ENCODE results near the gene TBC1D1.

TBC1D1 gene

GRCh38 chr4:37960679-37961450, 70.0 kb downstream of the TBC1D1 start:
- TF ChIP-seq ZFP30 (CRISPR knock-in tag; IDR thresholded peaks at IDR 0.05) (no peak), GLIS3 (CRISPR knock-in tag; IDR thresholded peaks at IDR 0.05) (no peak), ESRRG (CRISPR knock-in tag; IDR thresholded peaks at IDR 0.05) (no peak)
- no peak for ATAC-seq

DNA sequence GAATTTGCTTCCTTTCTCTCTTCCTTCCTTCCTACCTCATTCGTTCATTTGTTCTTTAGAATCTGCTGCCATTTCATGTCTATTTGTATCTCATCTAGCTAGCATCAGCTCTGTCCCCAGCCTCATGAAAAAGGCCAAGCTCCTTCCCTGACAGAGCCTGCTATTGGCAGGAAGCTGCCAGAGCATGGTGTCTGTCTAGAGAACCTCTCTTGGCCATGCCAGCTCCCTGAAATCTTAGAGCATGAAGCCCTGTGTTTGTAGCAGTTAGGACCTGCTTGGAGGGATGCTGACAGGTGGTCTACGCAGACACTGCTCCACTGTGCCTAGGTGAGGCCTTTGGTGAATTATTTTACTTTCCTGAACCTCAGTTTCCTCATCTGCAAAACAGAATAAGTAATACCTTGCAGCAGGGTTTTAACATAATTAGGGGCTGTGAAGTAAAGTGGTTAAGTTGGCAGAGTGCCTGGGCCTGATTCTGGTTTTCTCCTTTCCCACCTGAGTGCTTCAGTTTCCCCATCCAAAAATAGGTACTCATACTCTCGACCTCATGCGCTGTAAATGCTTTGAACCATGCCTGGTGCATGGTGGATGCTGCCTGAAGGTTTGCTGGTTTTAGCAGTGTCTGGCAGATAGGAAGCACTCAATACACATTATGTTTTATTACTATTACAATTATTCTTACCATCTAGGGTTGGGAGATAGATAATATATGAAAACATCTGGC, 74.0 kb downstream of the TBC1D1 start:
- ATAC-seq = no peak
- TF ChIP-seq SNAI2 (CRISPR knock-in tag; IDR thresholded peaks at IDR 0.05) (no peak), PPARA (CRISPR knock-in tag; IDR thresholded peaks at IDR 0.05; ENCODE audit: borderline replicate concordance) (no peak), ZNF8 (CRISPR knock-in tag; IDR thresholded peaks at IDR 0.05) (no peak), ESRRG (CRISPR knock-in tag; IDR thresholded peaks at IDR 0.05) (no peak), BACH2 (CRISPR knock-in tag; IDR thresholded peaks at IDR 0.05; ENCODE audit: borderline replicate concordance) (no peak), OSR1 (CRISPR knock-in tag; IDR thresholded peaks at IDR 0.05) (no peak), ZFP3 (CRISPR knock-in tag; IDR thresholded peaks at IDR 0.05) (no peak), CREB5 (CRISPR knock-in tag; IDR thresholded peaks at IDR 0.05; ENCODE audit: low read depth) (no peak), ZC3H10 (CRISPR knock-in tag; IDR thresholded peaks at IDR 0.05) (no peak), TCF4 (CRISPR knock-in tag; IDR thresholded peaks at IDR 0.05; ENCODE audit: borderline replicate concordance) (no peak), RARB (CRISPR knock-in tag; IDR thresholded peaks at IDR 0.05) (no peak), ZFP30 (CRISPR knock-in tag; IDR thresholded peaks at IDR 0.05) (no peak), ZNF70 (CRISPR knock-in tag; IDR thresholded peaks at IDR 0.05) (no peak), ISL1 (CRISPR knock-in tag; IDR thresholded peaks at IDR 0.05) (no peak), TSHZ2 (CRISPR knock-in tag; IDR thresholded peaks at IDR 0.05) (no peak)
- TF ChIP-seq, protein P1, sequence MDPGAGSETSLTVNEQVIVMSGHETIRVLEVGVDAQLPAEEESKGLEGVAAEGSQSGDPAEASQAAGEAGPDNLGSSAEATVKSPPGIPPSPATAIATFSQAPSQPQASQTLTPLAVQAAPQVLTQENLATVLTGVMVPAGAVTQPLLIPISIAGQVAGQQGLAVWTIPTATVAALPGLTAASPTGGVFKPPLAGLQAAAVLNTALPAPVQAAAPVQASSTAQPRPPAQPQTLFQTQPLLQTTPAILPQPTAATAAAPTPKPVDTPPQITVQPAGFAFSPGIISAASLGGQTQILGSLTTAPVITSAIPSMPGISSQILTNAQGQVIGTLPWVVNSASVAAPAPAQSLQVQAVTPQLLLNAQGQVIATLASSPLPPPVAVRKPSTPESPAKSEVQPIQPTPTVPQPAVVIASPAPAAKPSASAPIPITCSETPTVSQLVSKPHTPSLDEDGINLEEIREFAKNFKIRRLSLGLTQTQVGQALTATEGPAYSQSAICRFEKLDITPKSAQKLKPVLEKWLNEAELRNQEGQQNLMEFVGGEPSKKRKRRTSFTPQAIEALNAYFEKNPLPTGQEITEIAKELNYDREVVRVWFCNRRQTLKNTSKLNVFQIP (CRISPR knock-in tag; IDR thresholded peaks at IDR 0.05; ENCODE audit: borderline replicate concordance, low read depth) = no peak

GRCh38 chr4:37966044-37966443, 75.2 kb downstream of the TBC1D1 start:
- TF ChIP-seq ZNF8 (CRISPR knock-in tag; IDR thresholded peaks at IDR 0.05) = no peak
- ATAC-seq = no peak

DNA sequence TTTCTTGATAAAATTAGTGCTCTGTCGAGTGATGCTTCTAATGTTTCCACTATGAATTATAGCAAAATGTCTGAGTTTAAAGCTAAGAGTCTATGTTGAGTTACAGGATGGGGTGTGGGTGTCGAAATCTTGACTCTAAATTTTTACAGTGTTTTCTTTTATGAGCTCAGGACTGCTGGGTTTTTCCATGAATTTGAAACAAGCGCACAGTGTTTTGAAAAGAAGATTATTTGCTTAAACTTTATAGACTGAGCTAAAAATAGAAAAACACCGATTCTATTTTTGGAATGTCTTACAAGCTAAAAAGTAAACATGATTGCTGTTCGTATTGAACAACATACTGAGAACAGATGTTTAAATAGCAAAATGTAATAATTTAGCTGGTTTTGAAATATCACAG, 76.9 kb downstream of the TBC1D1 start:
- ATAC-seq = no peak
- TF ChIP-seq TSHZ2 (CRISPR knock-in tag; IDR thresholded peaks at IDR 0.05) (no peak), ZNF70 (CRISPR knock-in tag; IDR thresholded peaks at IDR 0.05) (no peak), ESRRG (CRISPR knock-in tag; IDR thresholded peaks at IDR 0.05) (no peak), ZNF565 (CRISPR knock-in tag; conservative IDR thresholded peaks at IDR 0.05; ENCODE audit: low read depth) (no peak), BACH2 (CRISPR knock-in tag; IDR thresholded peaks at IDR 0.05; ENCODE audit: borderline replicate concordance) (no peak), CSDC2 (CRISPR knock-in tag; IDR thresholded peaks at IDR 0.05) (no peak), ZC3H10 (CRISPR knock-in tag; IDR thresholded peaks at IDR 0.05) (no peak), GLIS3 (CRISPR knock-in tag; IDR thresholded peaks at IDR 0.05) (no peak), ZFP30 (CRISPR knock-in tag; IDR thresholded peaks at IDR 0.05) (no peak), ZFP3 (CRISPR knock-in tag; IDR thresholded peaks at IDR 0.05) (no peak), OSR1 (CRISPR knock-in tag; IDR thresholded peaks at IDR 0.05) (no peak), CSRNP3 (CRISPR knock-in tag; IDR thresholded peaks at IDR 0.05) (no peak), TCF4 (CRISPR knock-in tag; IDR thresholded peaks at IDR 0.05; ENCODE audit: borderline replicate concordance) (no peak), TOX (CRISPR knock-in tag; IDR thresholded peaks at IDR 0.05; ENCODE audit: borderline replicate concordance) (no peak), RARB (CRISPR knock-in tag; IDR thresholded peaks at IDR 0.05) (no peak), SNAI2 (CRISPR knock-in tag; IDR thresholded peaks at IDR 0.05) (no peak), ARNTL (CRISPR knock-in tag; IDR thresholded peaks at IDR 0.05; ENCODE audit: borderline replicate concordance, low read depth) (no peak)
- TF ChIP-seq, protein P1 (CRISPR knock-in tag; IDR thresholded peaks at IDR 0.05; ENCODE audit: borderline replicate concordance, low read depth) = no peak
